GM19463 (cell line): ENCODE data around the gene RFX2.

ENCODE experiments used
- ATAC-seq: cut with Tn5 transposase; IDR thresholded peaks from one replicate; pipeline ENCODE4 v1.9.1; 2021; ENCODE audit warnings: mild to moderate bottlenecking, moderate library complexity; ENCODE audit not compliant: unreplicated experiment

RFX2 gene

DNA sequence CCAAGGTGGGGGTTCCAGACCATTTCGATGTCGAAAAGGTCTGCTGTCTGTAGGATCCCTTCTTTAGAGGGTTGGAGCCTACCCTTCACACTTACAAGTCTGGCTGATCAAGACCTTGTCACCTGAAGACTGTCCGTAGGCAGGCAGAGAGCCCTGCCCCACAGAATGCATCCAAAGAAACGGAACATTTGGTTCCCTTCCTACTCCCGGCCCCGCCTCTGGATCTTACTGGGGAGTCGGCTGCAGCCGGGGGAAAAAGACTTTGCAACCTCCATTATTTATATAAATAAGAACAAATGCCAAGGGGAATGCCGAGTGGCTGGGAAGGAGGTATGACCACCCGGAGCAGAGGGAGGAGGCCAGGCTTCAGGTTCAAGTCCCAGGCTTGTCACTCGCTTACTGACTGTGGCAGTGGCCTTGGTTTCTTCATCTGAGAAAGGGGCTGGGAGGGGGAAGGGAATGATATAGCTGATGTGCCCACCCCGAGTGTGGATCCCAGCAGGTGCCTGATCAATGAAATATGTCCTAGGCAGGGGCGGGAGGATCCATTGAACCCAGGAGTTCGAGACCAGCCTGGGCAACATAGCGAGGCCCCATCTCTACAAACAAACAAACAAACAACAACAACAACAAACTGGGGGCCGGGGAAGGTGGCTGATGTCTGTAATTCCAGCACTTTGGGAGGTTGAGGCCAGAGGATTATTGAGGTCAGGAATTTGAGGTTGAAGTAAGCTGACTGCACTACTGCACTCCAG is 48.7 kb downstream of the RFX2 start:
- ATAC-seq, result no peak

DNA sequence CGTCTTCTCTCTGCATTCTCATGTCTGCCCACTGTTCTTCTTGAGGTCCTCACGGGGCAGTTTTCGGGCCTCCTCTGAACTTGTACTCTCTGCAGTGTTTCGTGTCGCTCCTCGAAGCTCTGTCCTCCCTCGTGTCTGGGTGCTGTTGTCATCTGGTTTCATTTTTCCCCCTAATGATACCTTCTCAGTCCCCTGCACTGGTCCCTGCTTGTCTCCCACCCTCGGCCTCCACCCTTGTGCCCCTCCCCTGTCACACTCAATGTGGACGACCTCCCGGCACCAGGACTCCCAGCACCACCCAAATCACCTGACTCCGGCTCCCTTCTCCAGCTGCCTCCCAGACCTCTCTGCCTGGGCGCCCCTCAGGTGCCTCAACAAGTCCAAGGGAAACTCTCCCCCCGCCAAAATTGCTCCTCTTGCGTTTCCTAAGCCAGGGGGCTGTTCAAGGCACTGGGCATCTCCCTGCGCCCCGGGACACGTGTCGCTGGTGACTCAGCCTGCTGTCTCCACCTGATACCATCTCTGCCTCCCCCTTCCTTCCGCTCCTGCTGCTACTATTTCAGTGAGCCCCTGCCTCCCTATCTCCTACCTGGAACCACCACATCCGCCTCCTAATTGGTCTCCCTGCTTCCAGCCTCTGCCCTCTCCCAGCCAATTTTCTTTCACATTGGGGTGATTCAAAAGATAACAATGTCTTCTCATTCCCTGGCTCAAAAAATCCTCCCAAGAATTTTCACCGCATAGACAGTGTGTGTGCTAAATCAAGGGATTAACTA is 49.5 kb downstream of the RFX2 start:
- ATAC-seq, result no peak

DNA sequence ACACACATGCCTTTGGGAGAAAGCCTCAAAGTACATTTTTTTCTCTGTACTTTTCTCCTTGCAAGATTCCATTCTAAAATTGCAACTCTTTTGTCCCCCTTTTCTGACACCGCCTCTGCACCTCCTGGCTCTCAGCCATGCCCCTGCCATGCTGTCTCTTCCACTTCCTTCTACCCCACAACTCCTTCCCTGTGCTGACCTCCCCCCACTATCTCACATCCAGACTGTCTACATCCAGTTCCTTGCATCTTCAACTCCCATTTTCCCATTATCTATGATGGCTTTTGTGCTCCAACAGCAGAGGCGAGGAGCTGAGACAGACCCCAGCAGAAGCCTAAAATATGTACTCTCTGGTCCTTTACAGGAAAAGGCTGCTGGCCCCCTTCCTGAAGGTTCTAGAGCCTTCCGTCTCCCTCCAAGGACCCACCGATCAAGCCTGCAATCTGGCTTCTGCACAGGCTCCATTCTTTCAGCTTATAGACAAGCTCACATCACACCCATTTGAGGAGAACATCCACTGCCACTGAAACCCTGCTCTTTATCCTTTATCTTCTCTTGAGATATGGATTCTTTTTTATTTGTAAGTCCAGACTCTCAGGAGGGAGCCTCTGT is 50.2 kb downstream of the RFX2 start:
- no peak for ATAC-seq

DNA sequence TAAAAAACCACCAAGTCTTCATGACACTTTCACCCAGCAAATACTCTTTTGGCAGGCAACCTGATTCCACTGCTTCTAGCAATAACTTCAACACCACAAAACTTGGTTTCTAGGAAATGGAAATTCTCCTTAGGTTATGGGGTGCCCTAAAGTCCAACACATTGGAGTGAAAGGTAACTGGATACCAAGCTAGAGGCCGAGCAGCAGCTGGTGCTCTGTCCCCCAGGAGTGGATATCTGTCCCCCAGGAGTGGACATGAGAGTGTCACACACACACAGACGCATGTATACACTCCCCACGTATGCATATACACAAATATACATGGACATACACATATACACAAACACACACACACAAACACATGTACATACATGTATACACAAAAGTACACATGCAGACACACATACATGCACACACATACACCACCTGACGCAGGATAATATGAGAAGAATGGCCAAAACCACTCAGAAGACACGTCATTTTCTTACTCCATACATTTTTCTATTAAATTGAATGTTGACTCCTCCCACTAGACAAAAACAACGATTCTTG is 50.8 kb downstream of the RFX2 start:
- ATAC-seq, result no peak

DNA sequence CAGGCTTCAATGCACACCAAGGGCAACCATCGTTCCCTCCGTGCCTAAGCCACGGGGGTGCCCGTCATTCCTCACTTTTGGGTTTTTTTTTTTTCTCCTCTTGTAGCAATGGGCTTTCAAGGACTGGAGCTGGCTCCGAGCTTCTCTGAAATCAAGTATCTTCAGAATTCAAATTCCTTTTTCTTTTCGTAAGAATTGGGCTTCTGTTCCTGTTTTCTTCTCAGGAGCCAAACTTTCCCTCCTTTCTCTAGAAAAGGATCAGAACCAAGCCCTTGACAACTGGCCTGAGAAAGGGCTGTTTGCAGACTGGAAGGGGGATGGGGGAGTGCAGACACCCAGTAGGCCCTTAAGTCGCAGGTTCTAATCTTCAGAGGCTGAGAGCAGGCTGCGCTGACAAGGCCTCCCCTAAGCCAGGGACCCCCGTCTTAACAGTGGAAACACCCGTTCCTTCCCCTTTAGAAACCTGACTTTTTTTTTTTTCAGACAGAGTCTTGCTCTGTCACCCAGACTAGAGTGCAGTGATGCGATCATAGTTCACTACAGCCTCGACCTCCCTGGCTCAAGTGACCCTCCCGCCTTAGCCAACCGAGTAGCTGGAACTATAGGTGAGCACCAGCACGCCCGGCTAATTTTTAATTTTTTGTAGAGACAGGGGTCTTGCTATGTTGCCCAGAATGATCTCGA is 51.6 kb downstream of the RFX2 start:
- no peak for ATAC-seq

DNA sequence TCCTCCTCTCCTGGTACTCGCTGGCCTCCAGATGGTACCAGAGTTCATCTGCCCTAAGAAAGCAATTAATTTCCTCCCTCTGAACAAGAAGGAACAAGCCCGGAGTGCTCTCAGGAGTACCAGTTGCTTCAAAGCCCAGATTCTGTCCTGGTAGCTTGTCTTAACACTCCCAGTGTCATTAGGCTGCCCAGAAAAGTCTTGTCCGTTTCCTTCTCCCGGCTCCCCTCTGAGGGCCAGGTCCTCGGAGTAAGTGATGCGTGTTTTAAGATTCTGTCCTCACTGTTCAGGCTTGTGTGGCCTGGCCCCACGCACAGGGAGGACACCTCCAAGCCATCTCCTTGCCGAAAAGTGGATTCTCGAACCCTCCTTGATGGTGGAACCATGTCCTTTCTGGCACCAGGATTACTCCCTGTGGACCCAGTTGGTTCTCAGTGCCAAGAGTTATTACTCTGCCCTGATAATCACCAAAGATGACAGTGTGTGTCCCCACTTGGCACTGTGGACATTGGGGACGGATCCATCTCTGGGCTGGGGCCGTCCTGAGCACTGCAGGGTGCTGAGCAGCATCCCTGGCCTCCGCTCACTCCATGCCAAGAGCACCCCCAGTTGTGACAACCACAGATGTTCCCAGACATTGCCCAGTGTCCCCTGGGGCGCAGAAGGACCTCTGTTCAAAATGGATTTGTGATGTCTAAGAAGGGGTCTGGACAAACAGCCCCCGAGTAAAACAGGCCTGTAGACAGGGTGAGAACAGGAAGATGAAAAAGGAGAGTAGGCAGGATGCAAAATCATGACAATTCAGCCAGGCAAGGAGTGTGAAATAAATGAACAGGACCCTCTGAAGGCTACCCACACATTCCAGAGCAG is 52.4 kb downstream of the RFX2 start:
- no peak for ATAC-seq

DNA sequence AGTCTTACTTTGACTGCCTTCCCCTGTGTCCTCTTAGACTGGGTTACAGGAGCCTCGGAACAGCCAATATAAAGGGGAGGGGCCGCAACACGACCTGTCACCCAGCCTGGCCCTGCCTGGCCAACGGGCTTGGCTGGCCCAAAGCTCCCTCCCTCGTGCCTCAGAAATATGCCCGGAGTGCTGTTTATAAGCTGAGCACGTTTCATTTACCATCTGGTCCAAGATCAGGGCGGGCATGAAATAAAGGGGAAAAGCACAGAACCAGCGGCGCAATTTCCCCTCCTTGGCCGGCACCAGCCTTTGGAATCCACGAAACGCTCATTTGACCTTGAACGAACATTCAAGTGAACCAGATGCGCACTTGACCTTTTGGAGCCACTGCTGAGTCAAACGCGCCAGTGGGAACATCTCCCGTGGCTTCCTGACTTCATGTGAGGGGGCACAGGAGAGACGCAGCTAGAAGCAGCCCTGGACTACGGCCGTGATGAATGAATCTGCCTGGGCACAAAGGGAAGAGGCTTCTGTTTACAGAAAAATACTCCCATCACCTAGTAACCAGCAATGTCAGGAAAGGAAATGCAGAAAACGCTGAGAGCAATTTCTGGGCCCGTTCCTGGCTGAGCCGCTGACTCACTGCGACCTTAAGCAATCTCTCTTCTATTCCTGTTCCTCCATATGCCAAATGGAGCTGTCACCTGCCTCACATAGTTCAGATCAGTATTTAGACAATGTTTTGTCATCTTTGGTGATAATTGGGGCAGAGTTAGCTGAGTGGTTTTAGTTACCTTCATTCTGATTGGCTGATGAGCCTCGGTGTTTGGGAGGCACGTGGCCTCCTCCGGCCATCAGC is 53.3 kb downstream of the RFX2 start:
- ATAC-seq, result no peak

DNA sequence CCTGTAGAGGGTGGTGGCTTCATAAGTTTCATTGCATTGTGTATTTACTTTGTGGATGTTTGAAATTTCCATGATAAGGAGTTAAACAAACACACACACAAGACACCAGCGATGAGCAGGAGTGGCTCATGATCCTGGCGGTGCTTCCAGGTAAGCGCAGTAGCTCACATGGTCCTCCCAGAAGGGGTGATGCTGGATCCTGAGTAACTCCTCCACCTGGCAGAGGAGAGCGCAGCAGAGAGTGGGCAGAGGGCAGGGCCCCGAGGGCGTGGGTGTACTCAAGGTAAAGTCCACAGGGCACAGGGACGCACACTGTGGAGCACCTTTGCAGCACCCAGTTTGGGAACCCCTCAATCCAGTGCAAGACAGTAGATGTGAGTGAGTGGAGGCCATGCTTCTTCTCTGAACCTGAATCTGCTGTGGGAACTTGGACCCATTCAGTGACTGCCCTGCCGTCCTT is 54.0 kb downstream of the RFX2 start:
- no peak for ATAC-seq

DNA sequence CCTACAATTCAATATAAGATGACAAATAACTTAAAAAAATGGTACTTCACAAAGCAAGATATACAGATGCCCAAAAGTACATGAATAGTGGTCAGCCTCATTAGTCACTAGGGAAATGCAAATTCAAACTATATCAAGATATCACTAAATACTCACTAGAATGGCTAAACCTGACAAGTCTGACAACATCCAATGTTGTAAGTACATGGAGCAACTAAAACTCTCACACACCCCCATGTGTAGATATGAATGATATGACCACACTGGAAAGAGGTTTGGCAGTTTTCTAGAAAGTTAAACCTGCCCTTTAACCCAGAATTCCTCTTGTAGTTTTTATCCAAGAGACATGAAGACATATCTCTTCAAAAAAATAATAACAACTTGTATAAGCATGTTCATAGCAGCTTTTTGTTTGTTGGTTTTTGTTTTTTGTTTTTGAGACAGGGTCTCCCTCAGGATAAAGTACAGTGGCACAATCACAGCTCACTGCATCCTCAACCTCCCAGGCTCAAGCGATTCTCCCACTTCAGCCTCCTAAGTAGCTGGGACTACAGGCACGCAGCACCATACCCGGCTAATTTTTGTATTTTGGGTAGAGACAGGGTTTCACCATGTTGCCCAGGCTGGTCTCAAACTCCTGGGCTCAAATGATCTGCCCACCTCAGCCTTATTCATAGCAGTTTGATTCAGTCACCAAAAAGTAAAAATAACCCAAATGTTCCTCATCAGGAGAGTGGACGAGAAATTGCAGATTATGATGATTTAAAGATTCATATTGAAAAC is 55.1 kb downstream of the RFX2 start:
- ATAC-seq, result no peak

DNA sequence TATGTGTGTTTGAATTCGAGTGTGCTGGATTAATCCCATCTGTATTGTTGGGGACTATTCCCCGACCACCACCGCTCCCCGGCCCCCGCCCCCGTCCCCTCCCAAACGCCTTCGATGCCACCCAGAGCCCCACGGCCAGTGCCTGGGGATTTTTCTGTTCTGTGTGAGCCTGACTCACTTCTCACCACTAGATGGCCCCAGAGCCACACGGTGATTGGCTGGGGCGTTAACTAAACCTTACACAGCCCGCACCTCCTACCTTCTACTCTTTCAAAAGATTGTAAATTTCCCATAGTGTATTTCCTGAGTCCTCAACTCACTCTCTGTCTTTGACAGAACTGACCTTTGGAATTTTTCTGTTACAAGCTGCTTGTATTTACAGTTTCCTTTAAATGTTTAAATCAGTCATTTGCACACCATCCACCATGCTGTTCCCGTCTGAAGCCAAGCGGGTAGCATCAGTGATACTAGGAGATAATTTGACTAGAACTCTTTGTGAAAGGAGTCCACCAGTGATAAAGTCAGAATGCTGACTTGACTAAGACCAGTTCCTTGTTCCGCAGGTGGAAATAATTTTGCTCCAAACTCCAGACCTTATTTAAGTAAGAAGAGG is 61.4 kb downstream of the RFX2 start:
- ATAC-seq, result no peak

DNA sequence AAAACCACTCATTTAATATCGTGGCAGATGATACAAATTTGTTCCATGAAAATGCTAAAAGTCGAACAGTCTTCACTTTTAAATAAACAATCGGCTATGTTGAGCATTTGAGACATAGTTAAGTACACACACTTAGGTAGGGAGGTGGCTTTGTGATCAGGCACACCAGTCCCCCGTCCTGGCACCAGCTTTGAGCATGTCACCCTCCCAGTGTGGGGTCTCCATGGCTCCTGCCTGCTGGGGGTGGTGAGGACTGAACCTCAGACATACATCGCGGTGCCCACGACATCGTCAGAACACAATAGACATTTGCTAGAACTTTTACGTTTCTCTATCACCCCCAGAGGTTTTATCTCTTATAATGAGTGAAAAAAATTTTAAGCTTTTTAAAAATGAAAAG is 62.0 kb downstream of the RFX2 start:
- ATAC-seq, result no peak

DNA sequence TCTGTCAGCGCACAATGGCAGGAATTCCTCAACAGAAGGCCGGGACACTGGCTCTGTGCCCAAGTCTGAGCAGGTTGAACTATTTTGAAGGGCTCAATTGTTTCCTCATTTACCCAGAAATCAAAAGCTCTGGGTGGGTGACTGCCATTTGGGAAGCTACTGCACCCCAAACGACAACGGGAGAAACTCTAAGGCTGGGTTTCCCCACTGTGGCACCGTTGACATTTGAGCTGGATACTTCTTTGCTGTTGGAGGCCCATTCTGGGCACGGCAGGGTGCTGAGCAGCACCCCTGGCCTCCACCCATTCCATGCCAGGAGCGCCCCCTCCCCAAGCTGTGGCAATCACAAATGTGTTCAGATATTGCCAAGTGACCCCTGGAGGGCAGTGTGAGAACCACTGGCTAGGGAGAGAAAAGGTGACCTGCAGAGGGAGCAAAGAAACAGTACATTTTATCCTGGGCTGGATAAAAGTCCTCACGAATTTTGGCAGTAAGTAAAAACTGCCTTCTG is 62.5 kb downstream of the RFX2 start:
- no peak for ATAC-seq

DNA sequence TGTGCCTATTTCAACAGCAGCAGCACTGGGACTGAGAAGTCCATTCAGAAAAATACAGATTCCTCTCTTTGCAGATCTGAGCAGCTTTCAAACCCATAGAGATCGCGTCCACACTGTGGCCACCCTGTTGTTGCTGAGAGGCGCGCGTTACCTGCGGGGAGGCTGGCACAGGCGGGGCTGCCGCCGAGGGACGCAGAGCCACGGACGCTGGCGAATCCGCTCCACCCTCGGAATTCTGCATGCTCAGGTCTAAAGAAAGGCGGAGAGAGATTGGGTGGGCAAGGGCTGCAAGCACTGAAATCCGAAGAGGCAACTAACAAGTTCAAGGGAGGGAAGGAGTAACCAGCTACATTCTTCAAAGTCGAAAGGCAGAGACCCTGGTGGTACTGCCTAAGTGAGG is 63.0 kb downstream of the RFX2 start:
- ATAC-seq, result no peak

DNA sequence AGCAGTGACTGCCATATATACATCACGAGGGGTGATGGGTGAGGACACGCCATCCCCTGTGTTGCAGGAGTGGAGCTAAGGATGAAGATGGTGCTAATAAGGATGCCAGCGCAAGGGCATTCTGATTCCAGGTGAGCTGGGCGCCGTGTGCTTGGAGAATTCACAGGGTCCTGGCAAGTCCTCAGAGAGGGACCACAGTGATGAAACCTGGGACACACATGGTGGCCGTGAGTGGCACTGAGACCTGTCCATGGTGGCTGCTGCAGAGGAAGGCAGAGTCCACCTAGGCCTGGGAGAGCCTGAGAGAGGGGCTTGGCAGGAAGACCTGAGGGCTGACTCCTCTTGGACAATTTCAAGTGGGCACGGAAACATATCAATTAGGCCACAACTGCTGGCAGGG is 65.2 kb downstream of the RFX2 start:
- no peak for ATAC-seq

DNA sequence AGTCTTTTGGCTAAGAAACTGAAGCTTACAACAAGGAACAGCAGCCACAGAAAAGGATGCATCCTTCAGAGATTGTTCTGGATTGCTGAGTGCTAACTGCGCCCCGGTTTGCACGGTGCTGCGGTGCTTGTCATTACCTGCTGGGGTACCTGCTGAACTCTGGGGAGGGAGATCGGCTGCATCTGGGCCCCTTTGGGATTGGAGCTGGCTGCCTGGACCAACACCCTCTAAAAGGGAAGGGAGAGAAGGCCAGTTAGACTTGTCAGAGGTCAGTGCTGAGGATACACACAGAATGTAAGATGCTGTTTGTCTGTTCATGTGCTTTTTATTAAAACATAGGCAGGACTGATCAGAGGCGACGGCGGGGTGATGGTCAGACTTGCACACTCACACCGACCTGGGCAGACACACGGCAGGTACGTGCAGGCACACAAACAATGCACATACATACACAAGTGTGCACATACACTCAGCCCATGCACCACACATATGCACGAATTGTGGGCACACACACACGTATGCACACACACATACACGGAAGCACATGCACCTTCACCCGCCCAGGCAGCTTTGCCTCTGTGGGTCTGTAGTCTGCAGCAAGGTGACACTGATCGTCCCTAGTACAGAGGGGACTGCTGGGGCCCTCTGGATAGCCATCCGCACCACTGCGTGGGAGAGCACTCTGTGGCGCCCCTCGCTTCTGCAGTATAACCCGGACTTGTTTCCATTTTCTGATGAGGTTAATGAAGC is 66.1 kb downstream of the RFX2 start:
- ATAC-seq, result no peak

DNA sequence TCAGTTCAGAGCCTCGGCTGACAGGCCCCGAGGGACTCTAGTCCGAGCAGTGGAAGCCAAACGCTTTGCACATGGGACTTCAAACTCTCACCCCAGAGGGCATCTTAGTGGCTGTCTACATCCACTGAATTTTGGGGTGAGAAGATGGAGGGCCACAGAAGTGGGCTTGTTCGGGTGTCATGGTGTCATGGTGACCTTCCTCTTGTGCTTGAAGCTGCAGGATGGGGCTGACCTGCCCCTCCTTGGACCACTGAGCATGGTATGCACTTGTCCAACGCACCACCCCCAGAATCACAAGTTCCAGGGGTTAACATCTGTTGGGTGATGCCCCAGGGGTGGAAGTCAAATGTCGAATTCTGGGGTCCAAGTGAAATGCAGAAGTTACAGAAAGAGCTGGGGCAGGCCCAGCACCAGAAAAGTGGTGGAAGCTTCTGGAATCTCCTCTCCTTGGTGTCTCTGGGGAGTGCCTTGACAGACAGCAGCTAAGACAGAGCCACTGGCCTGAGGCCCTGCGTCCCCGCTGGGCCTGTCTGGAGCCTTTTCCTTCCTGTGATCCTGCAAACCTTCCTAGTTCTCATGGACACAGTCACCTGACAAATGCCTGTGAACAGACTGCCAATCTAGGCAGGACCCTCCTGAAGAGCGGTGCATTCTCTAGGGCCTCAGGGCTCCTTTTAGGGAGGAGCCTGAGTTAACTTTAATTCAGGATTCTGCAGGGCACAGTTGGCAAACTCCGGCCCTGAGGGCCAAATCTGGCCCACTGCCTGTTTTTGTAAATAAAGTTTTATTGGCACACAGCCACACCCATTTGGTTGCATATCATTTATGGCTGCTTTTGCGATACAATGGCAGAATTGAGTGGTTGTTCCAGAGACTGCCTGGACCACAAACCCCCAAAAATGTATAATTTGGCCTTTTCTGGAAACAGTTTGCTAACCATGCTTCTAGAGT is 67.2 kb downstream of the RFX2 start:
- ATAC-seq, result no peak
